Duodenal mucosa (tissue), 2 donors: ENCODE results near the gene IL1B.

ENCODE experiments used
- H3K27ac ChIP-seq: one replicate; pipeline ENCODE4 v1.7.0; 2013; ENCODE audit warnings: low read depth, low read length
- H3K27me3 ChIP-seq, 2 donors: one replicate each; pipeline ENCODE4 v1.7.0; 2013; ENCODE audit warnings: low read length in 2 of 2, control low read depth in 1 of 2; ENCODE audit not compliant: insufficient read depth in 2 of 2, control insufficient read depth in 1 of 2
- H3K36me3 ChIP-seq, 2 donors: one replicate each; pipeline ENCODE4 v1.7.0; 2013; ENCODE audit warnings: low read length in 2 of 2, control low read depth in 1 of 2; ENCODE audit not compliant: insufficient read depth in 2 of 2, control insufficient read depth in 1 of 2
- H3K4me1 ChIP-seq, 2 donors: one replicate each; pipeline ENCODE4 v1.7.0; 2013; ENCODE audit warnings: low read length in 2 of 2, control low read depth in 1 of 2; ENCODE audit not compliant: insufficient read depth in 2 of 2, control insufficient read depth in 1 of 2
- H3K4me3 ChIP-seq, 2 donors: one replicate each; pipeline ENCODE4 v1.7.0; 2013; ENCODE audit warnings: low read length in 2 of 2, low read depth in 1 of 2
- H3K9ac ChIP-seq, 2 donors: one replicate each; pipeline ENCODE4 v1.7.0; 2013; ENCODE audit warnings: low read length in 2 of 2, low read depth in 1 of 2
- H3K9me3 ChIP-seq, 2 donors: one replicate each; pipeline ENCODE4 v1.7.0; 2013; ENCODE audit warnings: low read length in 2 of 2, control low read depth in 1 of 2; ENCODE audit not compliant: control insufficient read depth in 1 of 2

Gene IL1B

GRCh38 chr2:112829961-112830681 is 6.5 kb downstream of the IL1B start:
- no peaks in the 10 kb centered on the region for H3K36me3 ChIP-seq
- H3K4me3 ChIP-seq, result no peak overlapping the region
- H3K4me1 ChIP-seq, result peaks cover 9 to 18% of the 10 kb centered on the region in 2 donors
- H3K27ac ChIP-seq, result no peak overlapping the region
- no peak overlapping the region for H3K9ac ChIP-seq
- no peaks in the 10 kb centered on the region for H3K27me3 ChIP-seq
- no peaks in the 10 kb centered on the region for H3K9me3 ChIP-seq

GRCh38 chr2:112829101-112829960 is 7.2 kb downstream of the IL1B start:
- Histone ChIP-seq H3K4me1 (peaks cover 4 to 15% of the 10 kb centered on the region in 2 donors), H3K27ac (no peak overlapping the region), H3K4me3 (no peak overlapping the region), H3K9ac (no peak overlapping the region), H3K36me3 (no peaks in the 10 kb centered on the region), H3K9me3 (no peaks in the 10 kb centered on the region), H3K27me3 (no peaks in the 10 kb centered on the region)

GRCh38 chr2:112828251-112828691 is 8.3 kb downstream of the IL1B start:
- Histone ChIP-seq H3K36me3 (no peaks in the 10 kb centered on the region), H3K9me3 (no peaks in the 10 kb centered on the region), H3K27ac (no peak overlapping the region), H3K27me3 (no peaks in the 10 kb centered on the region), H3K9ac (no peak overlapping the region), H3K4me1 (peaks cover 0 to 14% of the 10 kb centered on the region in 2 donors), H3K4me3 (no peak overlapping the region)

GRCh38 chr2:112827604-112828185 is 8.9 kb downstream of the IL1B start:
- Histone ChIP-seq H3K4me3 (no peak overlapping the region), H3K4me1 (peaks cover 0 to 14% of the 10 kb centered on the region in 2 donors), H3K36me3 (no peaks in the 10 kb centered on the region), H3K27ac (no peak overlapping the region), H3K27me3 (no peaks in the 10 kb centered on the region), H3K9ac (no peak overlapping the region), H3K9me3 (no peaks in the 10 kb centered on the region)

- no peak overlapping the region for H3K27ac ChIP-seq
- no peaks in the 10 kb centered on the region for H3K36me3 ChIP-seq
- H3K9ac ChIP-seq, result no peak overlapping the region
- no peaks in the 10 kb centered on the region for H3K27me3 ChIP-seq
- H3K9me3 ChIP-seq, result no peaks in the 10 kb centered on the region
- peaks cover 0 to 14% of the 10 kb centered on the region in 2 donors for H3K4me1 ChIP-seq
- H3K4me3 ChIP-seq, result no peak overlapping the region
Observed at GRCh38 chr2:112827009-112827408, 9.6 kb downstream of the IL1B start.

- H3K9ac ChIP-seq, result no peak overlapping the region
- H3K27me3 ChIP-seq, result no peaks in the 10 kb centered on the region
- H3K9me3 ChIP-seq, result no peaks in the 10 kb centered on the region
- H3K27ac ChIP-seq, result no peak overlapping the region
- H3K4me3 ChIP-seq, result no peak overlapping the region
- peaks cover 0 to 18% of the 10 kb centered on the region in 2 donors for H3K4me1 ChIP-seq
- no peaks in the 10 kb centered on the region for H3K36me3 ChIP-seq
Observed at GRCh38 chr2:112825706-112826105, 10.9 kb downstream of the IL1B start.

- no peak overlapping the region for H3K4me3 ChIP-seq
- H3K9ac ChIP-seq, result no peak overlapping the region
- H3K4me1 ChIP-seq, result peaks cover 0 to 18% of the 10 kb centered on the region in 2 donors
- no peak overlapping the region for H3K27ac ChIP-seq
- no peaks in the 10 kb centered on the region for H3K9me3 ChIP-seq
- no peaks in the 10 kb centered on the region for H3K27me3 ChIP-seq
- H3K36me3 ChIP-seq, result no peaks in the 10 kb centered on the region
Observed at GRCh38 chr2:112824694-112825085, 11.9 kb downstream of the IL1B start.

GRCh38 chr2:112821682-112822081 is 14.9 kb downstream of the IL1B start:
- no peaks in the 10 kb centered on the region for H3K36me3 ChIP-seq
- no peak overlapping the region for H3K9ac ChIP-seq
- peaks cover 0 to 18% of the 10 kb centered on the region in 2 donors for H3K4me1 ChIP-seq
- no peak overlapping the region for H3K27ac ChIP-seq
- H3K27me3 ChIP-seq, result no peaks in the 10 kb centered on the region
- no peaks in the 10 kb centered on the region for H3K9me3 ChIP-seq
- H3K4me3 ChIP-seq, result no peak overlapping the region

- H3K9ac ChIP-seq, result no peak overlapping the region
- no peak overlapping the region for H3K27ac ChIP-seq
- peaks cover 0 to 18% of the 10 kb centered on the region in 2 donors for H3K4me1 ChIP-seq
- no peaks in the 10 kb centered on the region for H3K36me3 ChIP-seq
- H3K4me3 ChIP-seq, result no peak overlapping the region
- no peaks in the 10 kb centered on the region for H3K9me3 ChIP-seq
- H3K27me3 ChIP-seq, result no peaks in the 10 kb centered on the region
Observed at GRCh38 chr2:112821142-112821541, 15.4 kb downstream of the IL1B start.

- no peak overlapping the region for H3K9ac ChIP-seq
- H3K4me3 ChIP-seq, result no peak overlapping the region
- no peaks in the 10 kb centered on the region for H3K9me3 ChIP-seq
- no peaks in the 10 kb centered on the region for H3K36me3 ChIP-seq
- peaks cover 0 to 18% of the 10 kb centered on the region in 2 donors for H3K4me1 ChIP-seq
- H3K27ac ChIP-seq, result no peak overlapping the region
- no peaks in the 10 kb centered on the region for H3K27me3 ChIP-seq
Observed at GRCh38 chr2:112820343-112820742, 16.2 kb downstream of the IL1B start.
